Glutamatergic neuron (in vitro differentiated cells): ENCODE results near the gene OR6N1. TPM values are rescaled to one million over a fixed set of nuclear protein-coding genes. Genes with fewer than 3 reads are reported as not detected.

ENCODE experiments used
- DNase-seq: peaks from one replicate; pipeline ENCODE4 v3.0.0; 2022
- H3K27ac Mint-ChIP-seq: one replicate; pipeline ENCODE4 v1.8.0; 2020; ENCODE audit warnings: mild to moderate bottlenecking, mixed read lengths, inconsistent platforms; ENCODE audit not compliant: unreplicated experiment
- H3K27me3 Mint-ChIP-seq: one replicate; pipeline ENCODE4 v1.8.0; 2020; ENCODE audit warnings: mild to moderate bottlenecking, moderate library complexity, mixed read lengths, inconsistent platforms; ENCODE audit not compliant: unreplicated experiment
- H3K36me3 Mint-ChIP-seq: one replicate; pipeline ENCODE4 v1.8.0; 2020; ENCODE audit warnings: mild to moderate bottlenecking, mixed read lengths, inconsistent platforms; ENCODE audit not compliant: unreplicated experiment
- H3K4me1 Mint-ChIP-seq: one replicate; pipeline ENCODE4 v1.8.0; 2020; ENCODE audit warnings: mild to moderate bottlenecking, low read depth, mixed read lengths, inconsistent platforms; ENCODE audit not compliant: unreplicated experiment
- H3K4me3 Mint-ChIP-seq: one replicate; pipeline ENCODE4 v1.8.0; 2020; ENCODE audit warnings: mild to moderate bottlenecking, mixed read lengths, inconsistent platforms; ENCODE audit not compliant: unreplicated experiment
- H3K9me3 Mint-ChIP-seq: one replicate; pipeline ENCODE4 v1.8.0; 2020; ENCODE audit warnings: mild to moderate bottlenecking, moderate library complexity, mixed read lengths, inconsistent platforms; ENCODE audit not compliant: unreplicated experiment
- CTCF ChIP-seq: fragments of 200-600 bp; sonication (generic); IDR thresholded peaks from one replicate; pipeline ENCODE4 v1.5.0; 2021; ENCODE audit not compliant: partially characterized antibody, unreplicated experiment
- total RNA-seq: library from RNA; stranded (reverse); fragmentation: NEBNext Ultra II Directional; extraction: Animal tissue kit (Norgen Biotek cat#: 25700); gene quantifications from one replicate; pipeline ENCODE4 v1.2.1, GENCODE V29; 2021; ENCODE audit not compliant: unreplicated experiment

The OR6N1 gene
- total RNA-seq, 1 donor from 2014 or later: not detected

- no peak for TF ChIP-seq CTCF
- DNase-seq: no peak
- H3K36me3 Mint-ChIP-seq: no peaks in the 10 kb centered on the region
- H3K4me3 Mint-ChIP-seq: no peak overlapping the region
- no peaks in the 10 kb centered on the region for H3K4me1 Mint-ChIP-seq
- H3K9me3 Mint-ChIP-seq: no peaks in the 10 kb centered on the region
- peaks cover 4% of the 10 kb centered on the region for H3K27me3 Mint-ChIP-seq
- H3K27ac Mint-ChIP-seq: no peak overlapping the region
Measured at GRCh38 chr1:158731707-158732106, 40.3 kb downstream of the OR6N1 start.

- Mint-ChIP-seq H3K27me3 (peaks cover 4% of the 10 kb centered on the region), H3K9me3 (no peaks in the 10 kb centered on the region)
- no peak for TF ChIP-seq CTCF
Measured at GRCh38 chr1:158730453-158730852, 41.5 kb downstream of the OR6N1 start.

GRCh38 chr1:158728510-158729225, 43.3 kb downstream of the OR6N1 start:
- Mint-ChIP-seq H3K27ac (no peak overlapping the region), H3K4me3 (no peak overlapping the region), H3K36me3 (no peaks in the 10 kb centered on the region), H3K27me3 (peaks cover 3% of the 10 kb centered on the region), H3K9me3 (no peaks in the 10 kb centered on the region), H3K4me1 (no peaks in the 10 kb centered on the region)
- no peak for DNase-seq
- TF ChIP-seq CTCF: no peak

More at GRCh38 chr1:158730453-158730852, 41.5 kb downstream of the OR6N1 start:
- Mint-ChIP-seq H3K27ac (no peak overlapping the region), H3K4me3 (no peak overlapping the region), H3K4me1 (no peaks in the 10 kb centered on the region), H3K36me3 (no peaks in the 10 kb centered on the region)
- DNase-seq: no peak

- Mint-ChIP-seq H3K27me3 (peaks cover 3% of the 10 kb centered on the region), H3K4me3 (no peak overlapping the region), H3K4me1 (no peaks in the 10 kb centered on the region), H3K36me3 (no peaks in the 10 kb centered on the region), H3K9me3 (no peaks in the 10 kb centered on the region), H3K27ac (no peak overlapping the region)
- TF ChIP-seq CTCF: no peak
- DNase-seq: no peak
Measured at GRCh38 chr1:158724442-158724841, 47.6 kb downstream of the OR6N1 start.

GRCh38 chr1:158720620-158721019, 51.4 kb downstream of the OR6N1 start, which contains the start of gene OR6K3:
TSS of gene OR6K3 (minus strand) at chr1:158720720. CDS start at chr1:158718115, 2,605 bp downstream.
- no peak for DNase-seq
- no peak for TF ChIP-seq CTCF
- Mint-ChIP-seq H3K9me3 (no peaks in the 10 kb centered on the region), H3K4me1 (no peaks in the 10 kb centered on the region), H3K4me3 (no peak within 1 kb of the TSS), H3K27ac (no peak within 1 kb of the TSS), H3K36me3 (no peaks in the 10 kb centered on the region), H3K27me3 (peaks cover 3% of the 10 kb centered on the region)
